Stimulated activated CD8-positive, alpha-beta memory T cell treated with anti-CD3 and anti-CD28 coated beads, Interleukin-15, amount 100 ng/mL, for 1 hour (primary cell): ENCODE data around the gene CPLANE2.
A peak's percentile ranks its signal among the peaks of the same experiment; 100 is the strongest.
"Not testable (repeated sequence)": the region's sequence is repeated elsewhere in the genome, so short reads cannot be mapped to it uniquely, and the experiment has no call there.

Experiments
- DNase-seq: peaks from one replicate; pipeline ENCODE4 v3.0.0-alpha.2; 2020; ENCODE audit warnings: low read depth

CPLANE2 gene

DNA sequence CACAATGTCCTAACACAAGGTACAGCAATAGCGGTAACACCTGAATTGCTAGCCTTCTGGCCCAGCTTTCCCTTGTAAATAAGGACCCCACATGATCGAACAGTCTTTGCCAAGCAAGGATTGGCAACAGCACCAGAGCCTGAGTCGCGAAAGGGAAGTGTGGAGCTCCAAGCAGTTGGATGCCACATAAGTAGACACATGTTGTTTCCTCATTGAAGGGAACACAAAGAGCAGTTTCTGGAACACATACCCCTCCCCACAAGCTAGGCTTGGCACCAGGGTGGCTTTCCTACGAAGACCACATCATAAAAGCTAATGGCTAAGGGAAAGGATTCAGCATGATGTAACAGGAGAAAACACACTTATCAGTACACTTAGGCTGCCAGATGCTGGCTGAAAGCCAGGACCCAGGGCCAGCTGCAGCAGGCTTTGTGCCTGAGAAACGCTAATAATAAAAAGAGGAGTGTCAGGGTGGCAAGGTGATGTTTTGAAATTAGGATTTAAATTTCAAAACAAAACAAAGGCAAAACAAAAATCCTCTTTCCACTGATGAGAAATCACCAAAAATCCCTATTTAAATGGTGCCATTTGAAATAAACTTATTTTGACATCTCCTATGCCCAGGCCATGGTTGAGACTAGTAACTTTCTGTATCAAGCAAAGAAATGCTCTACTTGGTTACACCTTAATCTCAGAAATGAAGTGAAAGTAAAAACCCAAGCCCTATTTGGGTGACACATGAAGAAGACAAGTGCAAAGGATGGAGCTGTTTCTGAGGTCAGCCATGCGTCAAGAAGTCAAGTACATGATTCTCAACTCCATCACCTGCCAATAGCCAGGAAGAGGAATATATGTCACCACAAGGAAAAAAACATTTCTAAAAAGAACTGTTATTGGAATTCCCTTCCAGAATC lies 11.9 kb upstream of the CPLANE2 start:
- no peak for DNase-seq

DNA sequence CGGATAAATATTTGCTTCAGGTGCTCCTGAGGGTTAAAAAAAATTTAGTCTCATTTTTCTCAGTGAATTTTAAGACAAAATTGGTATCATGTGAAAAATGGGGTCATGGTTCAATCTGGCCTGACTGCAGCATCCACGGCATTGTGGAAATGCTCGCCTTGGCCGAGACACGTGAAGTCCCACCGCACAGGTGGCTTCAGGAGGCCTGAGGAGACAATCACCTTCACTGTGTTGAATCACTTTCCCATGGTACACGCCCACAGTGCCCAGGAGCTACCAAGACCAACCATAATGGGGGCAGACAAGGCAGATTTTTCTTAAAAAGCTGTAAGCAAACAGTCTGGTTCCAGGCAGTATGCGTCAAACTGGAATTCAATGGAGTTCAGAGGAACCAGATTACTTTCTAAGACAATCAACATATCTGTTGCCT lies 11.0 kb upstream of the CPLANE2 start:
- DNase-seq = no peak

DNA sequence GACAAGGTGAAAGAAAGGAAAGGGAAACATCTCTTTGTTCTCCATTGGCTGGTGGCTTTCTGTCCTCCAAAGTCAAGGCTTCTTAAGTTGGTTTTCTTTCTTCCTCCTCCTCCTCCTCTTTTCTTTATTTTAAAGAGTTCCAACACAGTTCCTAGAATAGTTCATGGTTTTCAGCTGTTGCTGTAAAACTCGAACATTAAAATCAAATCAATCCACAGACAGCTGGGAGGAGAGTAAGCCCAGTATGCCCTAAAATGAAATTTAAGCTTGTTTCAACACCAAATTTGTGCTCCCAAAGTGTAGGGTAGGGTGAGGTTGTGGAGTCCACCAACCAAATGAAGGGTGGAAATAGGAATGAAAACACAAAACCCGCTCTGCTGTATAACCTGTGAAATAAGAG lies 10.5 kb upstream of the CPLANE2 start:
- DNase-seq = no peak

DNA sequence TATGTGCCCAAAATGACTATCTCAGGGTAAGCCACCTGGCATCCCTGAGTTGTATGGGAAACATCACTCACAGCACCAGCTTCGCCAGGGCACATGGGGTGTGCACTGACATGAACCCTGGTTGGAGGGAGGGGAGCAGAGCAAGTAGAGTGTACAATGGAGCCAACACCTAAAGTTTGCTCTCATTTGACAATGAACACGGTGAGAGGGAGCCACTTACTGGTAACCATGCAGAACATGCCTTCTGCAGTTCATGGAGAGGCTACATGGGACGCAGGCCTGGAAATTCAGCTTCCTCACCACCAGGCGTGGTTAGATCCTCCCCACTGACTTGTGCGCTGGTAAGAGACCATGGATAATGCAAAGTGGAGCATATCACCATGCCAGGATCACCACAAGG lies 10.0 kb upstream of the CPLANE2 start:
- DNase-seq = no peak

DNA sequence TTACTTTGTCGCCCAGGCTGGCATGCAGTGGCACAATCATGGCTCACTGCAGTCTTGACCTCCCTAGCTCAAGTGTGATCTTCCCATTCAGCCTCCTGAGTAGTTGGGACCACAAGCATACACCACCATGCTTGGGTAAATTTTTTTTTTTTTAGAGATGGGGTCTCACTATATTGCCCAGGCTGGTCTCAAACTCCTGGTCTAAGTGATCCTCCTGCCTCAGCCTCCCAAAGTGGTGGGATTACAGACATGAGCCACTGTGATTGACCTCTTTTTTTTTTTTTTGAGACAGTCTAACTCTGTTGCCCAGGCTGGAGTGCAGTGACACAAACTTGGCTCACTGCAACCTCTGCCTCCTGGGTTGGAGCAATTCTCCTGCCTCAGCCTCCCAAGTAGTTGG lies 9.3 kb upstream of the CPLANE2 start:
- DNase-seq = not testable (repeated sequence)

DNA sequence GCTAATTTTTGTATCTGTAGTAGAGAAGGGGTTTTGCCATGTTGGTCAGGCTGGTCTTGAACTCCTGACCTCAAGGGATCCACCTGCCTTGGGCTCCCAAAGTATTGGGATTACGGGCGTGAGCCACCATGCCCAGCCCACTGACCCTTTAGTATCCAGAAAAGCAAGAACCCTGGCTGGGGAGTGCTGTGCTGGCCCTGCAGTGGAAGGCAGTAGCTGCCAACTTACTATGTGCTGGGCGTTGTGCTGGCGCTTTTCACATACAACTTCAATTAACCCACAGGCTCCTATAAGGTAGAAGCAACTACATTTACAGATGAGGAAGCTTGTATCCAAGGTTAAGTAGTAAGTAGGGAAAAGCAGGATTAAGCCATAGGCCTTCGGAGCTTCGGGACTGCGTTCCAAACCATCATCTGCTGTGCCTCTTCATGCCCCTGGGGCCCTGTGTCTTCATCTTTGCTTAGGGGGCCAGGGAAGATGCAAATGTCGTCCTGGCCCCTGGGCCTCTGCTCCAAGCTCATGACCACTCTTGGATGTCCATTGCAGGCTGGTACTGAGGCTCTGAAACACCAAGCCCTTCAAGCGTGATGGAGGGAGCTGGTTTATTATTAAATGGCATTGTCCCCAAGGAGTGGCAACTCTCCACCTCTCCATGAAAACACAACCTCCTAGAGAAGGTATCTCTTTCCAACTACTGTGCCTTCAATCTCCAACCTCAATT lies 8.7 kb upstream of the CPLANE2 start:
- no peak for DNase-seq

DNA sequence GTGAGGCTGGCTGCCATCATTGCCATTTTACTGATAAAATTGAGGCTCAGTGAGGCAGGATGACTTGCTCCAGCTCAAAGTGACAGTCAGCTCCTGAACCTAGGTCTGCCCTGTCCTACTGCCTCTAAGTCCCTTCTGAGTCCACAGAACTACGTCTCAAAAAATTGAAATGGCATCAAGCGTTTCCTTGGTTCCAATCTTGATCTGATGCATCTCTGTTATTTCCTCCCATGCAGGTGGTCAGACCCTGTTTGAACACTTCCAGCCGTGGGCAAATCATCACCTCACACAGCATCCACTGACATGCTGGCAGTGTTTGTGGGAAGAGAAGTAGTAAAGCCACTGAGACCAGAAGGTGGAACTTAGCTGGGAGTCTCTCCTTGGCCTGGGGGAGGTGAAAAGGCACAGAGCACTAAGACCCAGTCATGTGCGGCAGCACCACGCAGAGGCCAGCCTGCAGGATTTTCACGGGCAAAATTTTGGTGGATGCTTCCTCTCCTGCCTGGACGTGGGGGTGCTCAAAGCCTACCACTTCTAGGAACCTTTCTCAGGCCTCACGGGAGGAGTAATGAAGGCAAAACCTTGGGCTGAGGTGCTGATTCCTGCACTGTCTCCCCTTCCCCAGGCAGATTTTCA lies 7.8 kb upstream of the CPLANE2 start:
- DNase-seq = no peak

DNA sequence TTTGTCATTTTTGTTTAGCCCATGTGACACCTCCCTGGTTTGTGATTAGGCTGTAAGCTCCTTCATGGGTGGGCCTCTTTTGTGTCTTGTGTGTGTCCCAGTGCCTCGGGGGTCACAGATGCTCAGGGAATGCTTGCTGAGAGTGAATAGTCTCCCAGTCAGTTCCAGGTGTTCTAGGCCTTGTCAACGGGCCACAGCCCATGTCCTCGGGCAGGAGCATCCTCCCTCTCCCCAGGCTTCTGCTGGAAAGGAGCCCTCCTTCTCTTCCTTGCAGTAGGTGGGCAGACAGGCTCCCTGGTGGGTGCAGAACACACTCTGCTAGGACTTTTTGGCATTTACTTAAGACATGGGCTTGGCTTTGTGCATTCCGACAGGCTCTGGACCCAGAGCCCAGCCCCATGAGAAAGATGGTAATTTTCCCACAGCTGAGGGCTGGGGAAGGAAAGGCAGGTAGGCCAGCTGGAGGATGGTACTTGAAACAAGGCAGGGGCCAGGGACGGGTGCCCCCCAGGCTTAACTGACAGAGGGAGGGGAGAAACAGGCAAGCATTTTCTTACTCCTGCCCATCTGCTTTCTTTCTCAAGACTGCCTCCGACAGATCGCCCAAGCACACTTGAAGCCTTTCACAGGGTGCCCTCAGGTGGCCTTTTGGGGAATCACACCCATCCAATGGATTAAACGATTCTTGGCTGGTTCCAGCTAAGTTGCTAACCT lies 7.1 kb upstream of the CPLANE2 start:
- DNase-seq = peak; percentile 60

DNA sequence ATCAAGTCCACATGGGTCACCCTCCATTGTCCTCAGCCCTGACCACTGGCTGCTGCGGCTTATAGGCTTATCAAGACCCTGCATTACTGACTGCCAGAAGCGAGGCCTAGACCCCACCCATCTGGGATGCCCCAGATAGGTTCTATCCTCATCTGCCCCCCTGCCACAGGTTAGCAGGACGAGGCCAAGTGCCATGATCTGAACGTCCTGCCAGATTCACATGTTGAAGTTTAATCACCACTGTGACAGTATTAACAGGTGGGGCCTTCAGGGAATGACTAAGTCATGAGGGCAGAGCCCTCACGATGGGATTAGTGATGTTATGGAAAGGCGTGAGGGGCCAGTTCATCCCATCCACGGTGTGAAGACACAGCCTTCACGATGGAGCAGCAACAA lies 6.2 kb upstream of the CPLANE2 start:
- DNase-seq = no peak

DNA sequence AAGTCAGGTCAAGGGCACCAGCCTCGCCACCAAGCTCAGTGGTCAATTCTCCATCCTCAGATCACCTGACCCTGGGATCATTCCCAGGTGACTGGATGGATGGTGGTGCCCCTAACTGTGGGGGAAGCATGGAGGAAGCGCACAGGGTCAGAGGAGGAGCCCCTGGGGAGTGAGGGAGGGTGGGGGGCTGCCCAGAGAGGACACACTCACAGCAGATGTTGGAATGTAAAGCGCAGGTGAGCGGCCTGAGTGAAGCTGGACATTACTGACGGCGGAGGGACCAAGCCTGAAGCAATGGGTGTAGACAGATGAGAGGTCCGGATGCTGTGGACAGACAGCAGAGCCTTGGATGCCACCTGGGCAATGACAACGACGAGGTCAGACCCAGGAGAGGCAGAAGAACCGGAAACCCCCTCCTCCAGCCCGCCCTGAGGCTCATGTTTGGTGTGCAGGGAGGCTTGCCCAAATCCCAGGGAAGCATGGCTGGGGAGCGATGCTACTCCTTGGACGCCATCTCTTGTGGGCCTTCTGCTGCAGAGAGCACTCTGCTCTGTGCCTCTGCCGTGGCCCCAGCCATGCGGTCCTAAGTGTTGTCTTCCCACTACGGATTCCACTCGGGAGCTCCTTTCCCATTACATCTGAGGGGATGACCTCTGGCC lies 5.7 kb upstream of the CPLANE2 start:
- DNase-seq = no peak

DNA sequence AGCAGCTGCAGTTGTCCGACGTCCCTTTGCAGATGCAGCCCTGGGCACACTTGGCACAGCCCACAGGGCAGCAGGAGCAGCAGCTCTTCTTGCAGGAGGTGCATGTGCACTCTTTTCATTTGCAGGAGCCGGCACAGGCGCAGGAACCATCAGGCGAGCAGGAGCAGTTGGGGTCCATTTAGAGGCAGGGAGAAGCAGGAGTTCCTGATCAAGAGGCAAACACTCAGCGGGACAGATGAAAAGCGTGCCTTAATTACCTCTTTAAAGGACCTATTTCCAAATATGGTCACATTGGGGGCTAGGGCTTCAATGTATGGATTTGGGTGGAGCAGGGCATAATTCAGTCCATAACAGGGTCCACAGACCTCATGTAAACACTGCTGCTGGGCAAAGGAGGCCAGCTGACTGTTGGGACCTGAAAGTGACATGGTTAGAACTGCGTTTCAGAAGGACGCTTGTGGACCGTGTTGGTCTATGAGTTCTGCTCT lies 4.3 kb upstream of the CPLANE2 start:
- DNase-seq = no peak

DNA sequence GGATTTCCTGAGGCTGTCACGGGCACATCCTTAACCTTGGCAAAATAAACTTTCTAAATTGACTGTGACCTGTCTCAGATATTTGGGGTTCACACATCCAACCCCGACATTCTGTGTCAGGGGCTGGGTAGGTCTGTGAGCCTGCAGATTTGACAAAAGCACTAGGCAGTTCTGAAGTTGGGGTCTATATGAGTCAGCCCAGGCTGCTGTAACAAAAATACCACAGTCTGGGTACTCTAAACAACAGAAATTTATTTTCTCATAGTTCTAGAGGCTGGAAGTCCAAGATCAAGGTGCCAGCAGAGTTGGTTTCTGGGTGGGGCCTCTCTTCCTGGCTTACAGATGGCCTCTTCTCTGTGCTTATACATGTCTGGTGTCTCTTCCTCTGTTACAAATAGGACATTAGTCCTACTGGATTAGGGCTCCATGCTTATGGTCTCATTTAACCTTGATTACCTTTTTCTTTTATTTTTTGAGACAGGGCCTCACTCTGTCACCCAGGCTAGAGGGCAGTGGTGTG lies 3.0 kb upstream of the CPLANE2 start:
- no peak for DNase-seq

DNA sequence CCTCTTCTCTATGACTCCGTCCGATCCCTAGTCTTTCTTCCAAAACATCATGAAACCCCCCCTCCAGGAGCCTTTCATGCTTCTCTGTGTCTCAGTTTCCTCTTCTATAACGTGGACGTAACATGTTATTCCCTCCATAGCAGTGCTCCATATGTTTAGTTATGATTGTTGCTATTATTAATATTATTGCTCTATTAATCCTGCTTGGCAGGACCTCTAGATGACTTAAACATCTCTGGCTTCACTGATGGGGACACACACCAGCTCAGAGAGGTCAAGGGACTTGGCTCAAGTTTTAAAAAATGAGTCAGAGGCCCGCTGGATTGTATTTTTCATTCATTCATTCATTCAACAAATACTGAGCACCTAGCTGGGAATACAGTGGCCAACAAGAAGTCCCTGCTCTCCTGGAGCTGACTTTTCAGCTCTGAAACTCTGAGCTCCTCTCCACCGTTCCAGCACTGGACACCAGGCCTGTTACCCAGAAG lies 404 bp upstream of the CPLANE2 start:
- DNase-seq = no peak

DNA sequence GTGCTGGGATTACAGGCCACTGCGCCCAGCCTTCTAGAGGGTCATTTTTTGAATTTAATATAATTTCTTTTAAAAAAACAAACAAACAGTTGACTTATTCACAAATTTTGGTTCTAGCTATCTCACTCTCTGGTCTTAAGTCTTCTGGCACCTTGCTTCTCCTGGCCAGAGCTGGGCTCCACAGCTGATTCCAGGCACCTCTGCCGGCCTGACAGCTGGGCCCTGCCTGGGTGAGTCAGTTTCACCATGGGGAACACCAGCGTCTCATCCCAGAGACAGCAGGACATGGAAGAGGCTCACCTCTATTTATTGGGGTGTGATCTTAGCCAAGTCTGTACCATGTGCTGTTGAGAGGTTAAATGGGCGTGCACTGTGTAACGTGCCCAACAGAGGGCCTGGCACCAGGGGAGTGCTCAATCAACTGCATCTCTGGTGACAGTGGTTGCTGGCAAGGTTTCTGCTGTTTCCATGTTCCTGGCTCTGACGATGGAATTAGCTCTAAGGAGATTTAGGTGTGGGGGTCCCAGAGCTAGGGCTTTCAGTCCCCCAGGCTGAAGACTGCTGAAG lies 956 bp downstream of the CPLANE2 start:
- DNase-seq = no peak

DNA sequence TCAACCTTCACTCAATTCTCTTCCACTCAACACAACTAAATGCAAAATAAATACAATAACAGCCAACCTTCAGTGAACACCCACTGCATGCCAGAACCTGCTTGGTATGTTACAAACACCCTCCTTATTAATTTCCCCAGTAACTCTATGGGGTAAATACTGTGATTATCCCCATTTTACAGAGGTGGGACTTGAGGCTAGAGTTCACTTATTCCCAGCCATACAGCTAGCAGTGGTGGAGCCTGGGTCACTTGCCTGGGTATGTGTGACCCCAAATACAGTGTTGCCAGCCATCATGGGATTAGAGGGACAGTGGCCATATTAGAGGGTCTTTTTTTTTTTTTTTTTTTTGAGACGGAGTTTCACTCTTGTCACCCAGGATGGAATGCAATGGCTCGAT lies 1.6 kb downstream of the CPLANE2 start:
- no peak for DNase-seq

DNA sequence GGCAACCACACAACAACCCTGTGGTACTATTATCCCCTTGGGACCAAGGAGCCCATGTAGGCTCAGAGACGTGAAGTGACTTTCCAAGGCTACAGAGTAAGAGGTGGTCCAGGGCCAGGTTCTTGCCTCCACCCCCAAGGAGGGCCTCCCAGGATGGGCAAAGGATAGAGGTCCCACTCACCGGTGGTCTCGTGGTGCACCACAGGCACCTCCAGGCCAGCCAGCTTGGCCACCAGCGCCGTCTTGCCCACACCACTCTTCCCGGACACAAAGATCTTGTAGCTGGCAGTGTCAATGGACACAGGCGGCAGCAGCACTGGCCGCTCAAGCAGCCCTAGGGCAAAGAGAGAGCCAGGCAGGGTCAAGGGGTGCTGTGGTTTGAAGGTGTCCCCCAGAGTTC lies 3.6 kb downstream of the CPLANE2 start:
- no peak for DNase-seq

DNA sequence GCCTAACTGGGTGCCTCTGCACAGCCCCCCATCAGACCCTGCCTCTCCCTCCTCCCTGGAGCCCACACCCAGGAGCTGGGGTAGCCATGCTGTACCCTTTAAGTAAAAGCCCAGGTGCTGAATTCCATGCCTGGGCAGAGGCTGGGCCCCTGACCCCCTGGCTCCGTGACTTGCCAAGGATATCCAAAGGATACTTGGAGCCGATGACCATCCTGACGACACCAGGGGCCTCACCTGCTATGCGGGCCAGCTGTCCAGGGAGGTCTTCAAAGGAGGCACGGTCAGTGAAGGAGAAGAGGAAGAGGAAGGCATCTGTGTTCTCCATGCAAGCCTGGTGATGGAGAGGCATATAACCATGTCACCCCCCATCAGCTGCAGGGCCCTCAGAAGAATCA lies 4.7 kb downstream of the CPLANE2 start:
- no peak for DNase-seq

DNA sequence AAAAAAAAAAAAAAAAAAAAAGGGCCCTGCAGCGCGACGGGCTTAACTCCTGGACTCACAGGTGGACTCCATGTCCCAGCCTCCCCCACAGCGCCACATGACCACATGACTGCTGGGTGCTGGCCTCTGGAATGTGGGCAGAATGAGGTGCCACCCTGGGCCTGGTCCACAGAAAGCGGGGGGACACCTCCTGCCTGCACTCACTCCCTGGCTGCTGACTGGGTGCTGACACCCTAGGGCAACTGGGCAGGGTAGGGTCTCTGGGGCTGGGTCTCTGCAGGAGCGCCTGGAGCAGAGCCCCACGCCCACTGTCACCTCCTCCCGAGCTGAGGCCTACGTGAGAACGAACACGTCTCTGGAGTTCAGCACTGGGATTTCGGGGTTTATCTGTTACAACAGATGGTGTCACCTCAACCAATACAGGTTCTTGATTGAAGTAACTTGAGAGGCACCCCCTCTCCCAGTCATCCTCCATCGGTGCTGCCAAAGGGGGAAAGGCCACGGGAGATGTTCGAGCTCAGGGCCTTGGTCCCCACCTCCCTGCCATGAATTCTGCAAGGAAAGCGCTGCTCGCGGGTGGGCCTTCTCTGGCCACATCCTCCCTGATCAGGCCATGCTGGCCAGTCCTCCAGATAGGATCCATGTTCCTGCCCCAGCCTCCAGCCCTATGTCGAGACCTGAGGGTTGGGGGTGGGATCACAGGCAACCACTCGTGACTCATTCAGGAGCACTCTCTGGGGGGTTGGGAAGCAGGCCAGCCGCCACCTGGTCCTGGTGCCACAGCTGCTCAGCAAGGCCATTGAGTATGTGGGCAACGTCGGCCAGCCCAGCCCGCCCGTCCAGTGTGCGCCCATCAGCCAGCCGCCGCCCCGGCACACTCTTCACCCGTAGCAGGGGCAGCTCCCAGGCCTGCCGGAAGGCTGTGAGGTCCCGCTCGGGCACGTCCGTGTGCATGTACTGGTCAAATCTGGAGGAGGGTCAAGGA lies 5.4 kb downstream of the CPLANE2 start:
- no peak for DNase-seq

DNA sequence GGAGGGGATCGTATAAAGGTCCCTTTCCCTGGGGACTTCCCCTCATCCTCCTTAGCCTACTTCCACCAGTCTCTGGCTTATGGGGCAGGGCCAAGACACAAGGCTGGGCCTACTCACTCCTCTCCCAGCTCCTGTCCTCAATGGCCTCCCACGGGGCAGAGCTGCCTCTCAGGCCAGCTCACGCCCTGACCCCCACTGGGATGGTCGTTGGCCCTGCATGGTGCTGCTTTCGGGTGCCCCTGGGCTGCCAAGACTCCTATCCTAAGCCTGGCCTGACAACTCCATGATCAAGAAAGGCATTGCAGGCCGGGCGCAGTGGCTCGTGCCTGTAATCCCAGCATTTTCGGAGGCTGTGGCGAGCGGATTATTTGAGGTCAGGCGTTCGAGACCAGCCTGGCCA lies 6.2 kb downstream of the CPLANE2 start:
- DNase-seq = no peak
